Breast epithelium (tissue), 3 donors: ENCODE results near the gene SESN1.

Experiments used
- CTCF ChIP-seq, 3 donors: fragments of 450-650 bp; IDR thresholded peaks; one replicate each; pipeline ENCODE4 v1.5.1; 2016 to 2017; ENCODE audit warnings: antibody characterized with exemption in 3 of 3, mild to moderate bottlenecking in 3 of 3, moderate library complexity in 3 of 3
- POLR2AphosphoS5 ChIP-seq, 3 donors: sonication (generic); formaldehyde crosslinking; IDR thresholded peaks; one replicate each; pipeline ENCODE4 v1.6.1; 2017; ENCODE audit warnings: antibody characterized with exemption in 3 of 3

DNA sequence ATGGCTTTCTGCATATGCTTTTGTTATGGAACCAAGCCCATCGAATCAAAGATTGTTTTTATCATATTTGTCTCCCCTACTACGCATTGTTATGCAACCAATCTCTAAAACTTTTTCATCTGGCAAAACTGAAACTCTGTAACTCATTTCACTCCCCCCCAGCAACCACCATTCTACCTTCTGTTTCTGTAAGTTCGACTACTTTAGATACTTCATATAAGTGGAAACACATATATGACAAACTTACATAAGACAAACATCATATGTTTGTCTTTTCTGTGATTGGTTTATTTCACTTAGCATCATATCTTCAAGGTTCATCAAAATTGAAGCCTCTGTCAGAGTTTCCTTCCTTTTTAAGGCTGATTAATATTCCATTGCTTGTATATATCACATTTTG, 35.4 kb upstream of the SESN1 start:
- TF ChIP-seq CTCF (IDR thresholded peaks at IDR 0.05) (no peak), POLR2AphosphoS5 (IDR thresholded peaks at IDR 0.05) (no peak)
